ENCODE data around the gene CAMTA1. TPM values are rescaled to one million over a fixed set of nuclear protein-coding genes. Genes with fewer than 3 reads are reported as not detected.

The CAMTA1 gene
- polyA plus RNA-seq, 1 donor (not counting 4 experiments of a cell fraction or from before 2014, with no cell fraction given) = 51.4 TPM

DNA sequence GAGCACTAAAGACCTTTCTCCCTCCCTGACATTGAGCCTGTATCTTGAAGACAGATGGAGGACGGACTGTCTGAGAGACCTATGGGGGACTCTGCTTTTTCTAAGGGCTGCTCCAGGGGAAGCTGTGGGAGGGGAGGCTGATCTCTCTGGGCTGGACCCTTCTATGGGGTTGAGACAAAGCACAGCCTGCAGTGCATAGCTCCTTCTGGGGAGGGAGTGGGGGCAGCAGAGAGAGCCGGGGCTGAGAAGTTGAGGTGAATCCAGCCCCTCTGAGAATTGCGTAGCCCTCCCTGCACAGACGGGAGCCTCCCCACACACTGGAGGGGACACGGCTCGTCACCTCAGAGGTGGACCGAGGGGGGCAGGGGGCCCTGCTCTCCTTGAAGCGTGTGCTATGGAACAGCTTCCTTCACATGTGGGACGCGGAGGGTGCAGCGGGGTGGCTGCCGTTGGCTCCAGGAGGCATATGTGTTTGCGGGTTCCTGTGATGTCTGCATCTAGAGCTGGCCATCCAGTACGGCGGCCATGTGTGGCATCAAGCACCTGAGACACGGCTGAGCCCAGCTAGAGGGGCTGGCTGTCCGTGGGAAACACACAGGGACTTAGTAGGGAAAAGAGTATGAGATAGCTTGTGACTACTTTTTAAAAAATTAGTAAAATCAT lies 299.1 kb downstream of the CAMTA1 start:
- Histone ChIP-seq H4K20me1 (ENCODE audit: control insufficient read depth, extremely low read depth, insufficient read depth, low read length) (no peaks in the 10 kb centered on the region), H3K9me1 (ENCODE audit: control insufficient read depth, extremely low read depth, insufficient read depth, low read length) (no peaks in the 10 kb centered on the region), H3K36me3 (ENCODE audit: control insufficient read depth in 2 of 2, extremely low read depth in 1 of 2, insufficient read depth in 2 of 2, low read length in 2 of 2) (no peaks in the 10 kb centered on the region), H3K4me2 (ENCODE audit: control insufficient read depth, extremely low read depth, insufficient read depth, low read depth, low read length) (no peak overlapping the region), H3K4me3 (ENCODE audit: control insufficient read depth in 2 of 3, extremely low read depth in 1 of 3, insufficient read depth in 2 of 3, low read depth in 1 of 3, low read length in 3 of 3) (no peak overlapping the region), H3K27me3 (ENCODE audit: control insufficient read depth, extremely low read depth, insufficient read depth, low read length) (peaks cover 18% of the 10 kb centered on the region), H2AFZ (ENCODE audit: control insufficient read depth, low read length) (no peak overlapping the region), H3K9me3 (ENCODE audit: control insufficient read depth, low read depth, low read length) (no peaks in the 10 kb centered on the region), H3K4me1 (ENCODE audit: control insufficient read depth, extremely low read depth, insufficient read depth, low read length) (no peaks in the 10 kb centered on the region), H3K27ac (ENCODE audit: control insufficient read depth, insufficient read depth, low read length) (no peak overlapping the region), H3K9ac (ENCODE audit: control insufficient read depth, extremely low read depth, insufficient read depth, low read length) (no peak overlapping the region), H3K79me2 (ENCODE audit: control insufficient read depth, insufficient read depth, low read length) (no peaks in the 10 kb centered on the region)
- no peak for TF ChIP-seq EZH2 (IDR thresholded peaks at IDR 0.05; ENCODE audit: low read length)
- TF ChIP-seq, protein P1, sequence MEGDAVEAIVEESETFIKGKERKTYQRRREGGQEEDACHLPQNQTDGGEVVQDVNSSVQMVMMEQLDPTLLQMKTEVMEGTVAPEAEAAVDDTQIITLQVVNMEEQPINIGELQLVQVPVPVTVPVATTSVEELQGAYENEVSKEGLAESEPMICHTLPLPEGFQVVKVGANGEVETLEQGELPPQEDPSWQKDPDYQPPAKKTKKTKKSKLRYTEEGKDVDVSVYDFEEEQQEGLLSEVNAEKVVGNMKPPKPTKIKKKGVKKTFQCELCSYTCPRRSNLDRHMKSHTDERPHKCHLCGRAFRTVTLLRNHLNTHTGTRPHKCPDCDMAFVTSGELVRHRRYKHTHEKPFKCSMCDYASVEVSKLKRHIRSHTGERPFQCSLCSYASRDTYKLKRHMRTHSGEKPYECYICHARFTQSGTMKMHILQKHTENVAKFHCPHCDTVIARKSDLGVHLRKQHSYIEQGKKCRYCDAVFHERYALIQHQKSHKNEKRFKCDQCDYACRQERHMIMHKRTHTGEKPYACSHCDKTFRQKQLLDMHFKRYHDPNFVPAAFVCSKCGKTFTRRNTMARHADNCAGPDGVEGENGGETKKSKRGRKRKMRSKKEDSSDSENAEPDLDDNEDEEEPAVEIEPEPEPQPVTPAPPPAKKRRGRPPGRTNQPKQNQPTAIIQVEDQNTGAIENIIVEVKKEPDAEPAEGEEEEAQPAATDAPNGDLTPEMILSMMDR (optimal IDR thresholded peaks at IDR 0.05 in 1 of 3, IDR thresholded peaks at IDR 0.05 in 1 of 3, conservative IDR thresholded peaks at IDR 0.05 in 1 of 3; ENCODE audit: extremely low read depth in 1 of 3, insufficient read depth in 2 of 3, low read length in 3 of 3) = no peak
- dilution Hi-C loops (cut with MboI; ENCODE audit: extremely low pct_ligation_motif_present, low sequenced_read_pairs) = loop anchor here (5.0 kb wide), 1 partner anchor 37 kb away; no protein-coding TSS in a partner anchor
- no peak for FAIRE-seq
- DNase-seq (ENCODE audit: low read depth, low spot score) = no peak

- Histone ChIP-seq H3K9ac (ENCODE audit: control insufficient read depth, extremely low read depth, insufficient read depth, low read length) (no peak overlapping the region), H3K36me3 (ENCODE audit: control insufficient read depth in 2 of 2, extremely low read depth in 1 of 2, insufficient read depth in 2 of 2, low read length in 2 of 2) (no peaks in the 10 kb centered on the region), H3K27me3 (ENCODE audit: control insufficient read depth, extremely low read depth, insufficient read depth, low read length) (peaks cover 18% of the 10 kb centered on the region), H3K4me3 (ENCODE audit: control insufficient read depth in 2 of 3, extremely low read depth in 1 of 3, insufficient read depth in 2 of 3, low read depth in 1 of 3, low read length in 3 of 3) (no peak overlapping the region), H3K4me1 (ENCODE audit: control insufficient read depth, extremely low read depth, insufficient read depth, low read length) (no peaks in the 10 kb centered on the region), H4K20me1 (ENCODE audit: control insufficient read depth, extremely low read depth, insufficient read depth, low read length) (no peaks in the 10 kb centered on the region), H3K4me2 (ENCODE audit: control insufficient read depth, extremely low read depth, insufficient read depth, low read depth, low read length) (no peak overlapping the region), H3K9me3 (ENCODE audit: control insufficient read depth, low read depth, low read length) (no peaks in the 10 kb centered on the region), H3K9me1 (ENCODE audit: control insufficient read depth, extremely low read depth, insufficient read depth, low read length) (no peaks in the 10 kb centered on the region), H2AFZ (ENCODE audit: control insufficient read depth, low read length) (no peak overlapping the region), H3K79me2 (ENCODE audit: control insufficient read depth, insufficient read depth, low read length) (no peaks in the 10 kb centered on the region), H3K27ac (ENCODE audit: control insufficient read depth, insufficient read depth, low read length) (no peak overlapping the region)
- TF ChIP-seq, protein P1 (optimal IDR thresholded peaks at IDR 0.05 in 1 of 3, IDR thresholded peaks at IDR 0.05 in 1 of 3, conservative IDR thresholded peaks at IDR 0.05 in 1 of 3; ENCODE audit: extremely low read depth in 1 of 3, insufficient read depth in 2 of 3, low read length in 3 of 3) = no peak
- no peak for TF ChIP-seq EZH2 (IDR thresholded peaks at IDR 0.05; ENCODE audit: low read length)
- no peak for DNase-seq (ENCODE audit: low read depth, low spot score)
- dilution Hi-C loops (cut with MboI; ENCODE audit: extremely low pct_ligation_motif_present, low sequenced_read_pairs) = no loop called here
- no peak for FAIRE-seq
Measured at GRCh38 chr1:7085521-7085920, 300.3 kb downstream of the CAMTA1 start.

Data from keratinocyte (primary cell).